Neuronal stem cell (in vitro differentiated cells): Measurements from ENCODE around the gene GPANK1.

ENCODE experiments used
- DNase-seq: peaks from one replicate; pipeline ENCODE4 v3.0.0-alpha.2; 2013; ENCODE audit warnings: low spot score
- H2AFZ ChIP-seq: one replicate; pipeline ENCODE4 v1.6.1; 2013; ENCODE audit warnings: mild to moderate bottlenecking, low read length, inconsistent platforms
- H2AK5ac ChIP-seq: 2 replicates; pipeline ENCODE4 v1.6.1; 2013; ENCODE audit warnings: low read depth, mild to moderate bottlenecking, inconsistent platforms, low read length, moderate library complexity, mixed read lengths
- H2BK120ac ChIP-seq: 2 replicates; pipeline ENCODE4 v1.6.1; 2013; ENCODE audit warnings: low read depth, mild to moderate bottlenecking, inconsistent platforms, low read length, moderate library complexity, mixed read lengths
- H2BK12ac ChIP-seq: one replicate; pipeline ENCODE4 v1.6.1; 2013; ENCODE audit warnings: low read length, inconsistent platforms
- H2BK15ac ChIP-seq: 2 replicates; pipeline ENCODE4 v1.6.1; 2013; ENCODE audit warnings: mild to moderate bottlenecking, low read length, inconsistent platforms, mixed read lengths
- H2BK5ac ChIP-seq: one replicate; pipeline ENCODE4 v1.6.1; 2013; ENCODE audit warnings: inconsistent platforms, mild to moderate bottlenecking, low read length, moderate library complexity
- H3K14ac ChIP-seq: one replicate; pipeline ENCODE4 v1.6.1; 2013; ENCODE audit warnings: low read length, inconsistent platforms
- H3K18ac ChIP-seq: 2 replicates; pipeline ENCODE4 v1.6.1; 2013; ENCODE audit warnings: low read length, inconsistent platforms
- H3K23ac ChIP-seq: 2 replicates; pipeline ENCODE4 v1.6.1; 2013; ENCODE audit warnings: low read depth, mild to moderate bottlenecking, mixed read lengths, low read length, inconsistent platforms; ENCODE audit not compliant: poor library complexity
- H3K27ac ChIP-seq: replicated peaks from 3 replicates; pipeline ENCODE4 v1.5.1; 2013; ENCODE audit warnings: low read length, inconsistent platforms
- H3K27me3 ChIP-seq, 3 experiments: 2 replicates each; pipeline ENCODE4 v1.6.1; 2013; ENCODE audit warnings: low read length in 3 of 3, mild to moderate bottlenecking in 2 of 3, inconsistent platforms in 1 of 3, low read depth in 1 of 3, mixed read lengths in 1 of 3, moderate library complexity in 1 of 3; ENCODE audit not compliant: control insufficient read depth in 3 of 3, insufficient read depth in 3 of 3
- H3K36me3 ChIP-seq, 2 donors: replicated peaks in 1 of 2; 2 replicates each; pipeline ENCODE4 v1.6.1; 2013; ENCODE audit warnings: low read length in 2 of 2; ENCODE audit not compliant: control insufficient read depth in 2 of 2, insufficient read depth in 2 of 2
- H3K4ac ChIP-seq: 2 replicates; pipeline ENCODE4 v1.6.1; 2013; ENCODE audit warnings: inconsistent platforms, mild to moderate bottlenecking, low read length, moderate library complexity
- H3K4me1 ChIP-seq, 2 donors: 1 replicate in 1 of 2; 2 replicates in 1 of 2; pipeline ENCODE4 v1.6.1; 2013; ENCODE audit warnings: low read length in 2 of 2, low read depth in 1 of 2; ENCODE audit not compliant: control insufficient read depth in 2 of 2, insufficient read depth in 1 of 2
- H3K4me2 ChIP-seq: one replicate; pipeline ENCODE4 v1.6.1; 2013; ENCODE audit warnings: mild to moderate bottlenecking, low read length, inconsistent platforms; ENCODE audit not compliant: insufficient read depth, poor library complexity, severe bottlenecking
- H3K4me3 ChIP-seq, 2 donors: 2 replicates each; pipeline ENCODE4 v1.5.1; 2013; ENCODE audit warnings: low read length in 2 of 2, mild to moderate bottlenecking in 2 of 2, inconsistent platforms in 1 of 2, moderate library complexity in 1 of 2
- H3K79me1 ChIP-seq: one replicate; pipeline ENCODE4 v1.6.1; 2013; ENCODE audit warnings: low read depth, mild to moderate bottlenecking, inconsistent platforms, low read length, moderate library complexity
- H3K9ac ChIP-seq: one replicate; pipeline ENCODE4 v1.6.1; 2013; ENCODE audit warnings: mild to moderate bottlenecking, low read depth, low read length, inconsistent platforms; ENCODE audit not compliant: poor library complexity
- H3K9me3 ChIP-seq, 2 donors: replicated peaks in 1 of 2; 2 replicates each; pipeline versions ENCODE3 to v1.6.1; 2013; ENCODE audit warnings: low read length in 2 of 2, mild to moderate bottlenecking in 2 of 2, inconsistent platforms in 1 of 2, low read depth in 1 of 2, mixed read lengths in 1 of 2, moderate library complexity in 1 of 2; ENCODE audit not compliant: control insufficient read depth in 2 of 2, insufficient read depth in 1 of 2
- H4K8ac ChIP-seq: one replicate; pipeline ENCODE4 v1.6.1; 2013; ENCODE audit warnings: low read depth, mild to moderate bottlenecking, inconsistent platforms, low read length, moderate library complexity
- H4K91ac ChIP-seq: one replicate; pipeline ENCODE4 v1.6.1; 2013; ENCODE audit warnings: low read length, low read depth, mild to moderate bottlenecking, inconsistent platforms; ENCODE audit not compliant: poor library complexity
- WGBS, 2 donors: extraction: QIAGEN DNeasy Blood & Tissue Kit; methylation state at CpG; one replicate each; pipeline ENCODE4 v1.1.7; 2013; ENCODE audit warnings: missing lambda C conversion rate in 2 of 2, mixed read lengths in 1 of 2; ENCODE audit not compliant: insufficient read length in 2 of 2, insufficient replicate concordance in 1 of 2; ENCODE audit errors: extremely low coverage in 2 of 2; 5-methylcytosine and 5-hydroxymethylcytosine counted together

Gene GPANK1

GRCh38 chr6:31659649-31660380 lies 5.0 kb downstream of the GPANK1 start:
- WGBS, 2 donors, result no CpG with 5 or more reads among the region's 13 CpGs
- H3K9ac ChIP-seq, result peak overlapping the region; percentile 91
- no peak overlapping the region for H2BK12ac ChIP-seq
- no peak overlapping the region for H4K91ac ChIP-seq
- peak overlapping the region; percentile 83 for H2AFZ ChIP-seq
- peak overlapping the region; percentile 67 to 91 for H3K4me3 ChIP-seq
- H2BK15ac ChIP-seq, result no peak overlapping the region
- H3K36me3 ChIP-seq, result peaks cover 15 to 66% of the 10 kb centered on the region in 2 donors
- H2AK5ac ChIP-seq, result no peak overlapping the region
- H3K4me1 ChIP-seq, result peaks cover 22 to 23% of the 10 kb centered on the region in 2 donors
- H3K27ac ChIP-seq, result peak overlapping the region; percentile 63
- no peak overlapping the region for H3K14ac ChIP-seq
- peak overlapping the region; percentile 82 for H3K4me2 ChIP-seq
- H2BK5ac ChIP-seq, result no peak overlapping the region
- H2BK120ac ChIP-seq, result no peak overlapping the region
- H3K27me3 ChIP-seq, result no peaks in the 10 kb centered on the region
- H3K18ac ChIP-seq, result peak overlapping the region; percentile 62
- peak overlapping the region; percentile 70 for H3K23ac ChIP-seq
- no peak overlapping the region for H3K4ac ChIP-seq
- H3K9me3 ChIP-seq, result no peaks in the 10 kb centered on the region
- no peak for DNase-seq
- no peak overlapping the region for H4K8ac ChIP-seq
- peaks cover 11% of the 10 kb centered on the region for H3K79me1 ChIP-seq

DNA sequence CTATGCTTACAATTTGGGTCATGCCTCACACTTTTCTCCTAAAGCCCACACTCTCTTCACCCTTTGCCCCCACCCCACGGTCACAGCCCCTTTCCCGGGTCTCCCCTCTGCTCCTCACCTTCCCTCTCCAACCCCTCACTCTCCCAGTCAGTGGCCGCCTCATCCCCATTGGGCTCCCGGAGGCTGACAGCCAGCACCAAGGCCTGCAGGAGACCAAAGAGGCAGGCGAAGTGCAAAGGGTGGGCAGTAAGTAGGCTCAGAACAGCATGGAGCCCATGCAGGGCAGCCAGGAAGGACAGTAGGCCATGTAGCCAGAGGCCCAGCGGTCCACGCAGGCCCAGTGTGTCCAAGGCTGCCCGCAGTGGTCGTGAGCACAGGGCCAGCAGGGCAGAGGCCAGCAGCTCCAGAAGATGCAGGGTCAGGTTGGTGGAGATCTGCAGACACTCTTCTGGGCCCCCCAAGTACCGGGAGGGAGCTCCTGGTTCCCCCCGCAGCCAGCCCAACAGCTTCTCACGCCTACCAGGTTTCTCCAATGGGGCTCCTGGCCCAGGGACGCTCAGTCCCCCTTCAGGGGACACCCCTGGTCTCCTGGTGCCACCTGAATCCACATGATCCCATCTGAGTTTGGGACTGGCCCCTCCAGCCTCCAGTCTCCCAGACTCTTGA lies 5.7 kb downstream of the GPANK1 start:
- Histone ChIP-seq H3K4me1 (peaks cover 19 to 23% of the 10 kb centered on the region in 2 donors), H4K8ac (no peak overlapping the region), H3K9me3 (no peaks in the 10 kb centered on the region), H3K9ac (peak overlapping the region; percentile 45), H3K18ac (no peak overlapping the region), H3K4ac (no peak overlapping the region), H2BK12ac (no peak overlapping the region), H3K14ac (no peak overlapping the region), H2BK120ac (no peak overlapping the region), H2BK5ac (no peak overlapping the region), H2AFZ (no peak overlapping the region), H3K4me3 (peak overlapping the region in 1 of 2 donors; percentile 67), H3K79me1 (peaks cover 11% of the 10 kb centered on the region), H2AK5ac (peak overlapping the region; percentile 15), H3K27me3 (no peaks in the 10 kb centered on the region), H2BK15ac (no peak overlapping the region), H3K27ac (no peak overlapping the region), H3K4me2 (peak overlapping the region; percentile 82), H3K36me3 (peaks cover 15 to 64% of the 10 kb centered on the region in 2 donors), H3K23ac (peak overlapping the region; percentile 37), H4K91ac (no peak overlapping the region)
- no CpG with 5 or more reads among the region's 13 CpGs for WGBS, 2 donors
- DNase-seq, result no peak

DNA sequence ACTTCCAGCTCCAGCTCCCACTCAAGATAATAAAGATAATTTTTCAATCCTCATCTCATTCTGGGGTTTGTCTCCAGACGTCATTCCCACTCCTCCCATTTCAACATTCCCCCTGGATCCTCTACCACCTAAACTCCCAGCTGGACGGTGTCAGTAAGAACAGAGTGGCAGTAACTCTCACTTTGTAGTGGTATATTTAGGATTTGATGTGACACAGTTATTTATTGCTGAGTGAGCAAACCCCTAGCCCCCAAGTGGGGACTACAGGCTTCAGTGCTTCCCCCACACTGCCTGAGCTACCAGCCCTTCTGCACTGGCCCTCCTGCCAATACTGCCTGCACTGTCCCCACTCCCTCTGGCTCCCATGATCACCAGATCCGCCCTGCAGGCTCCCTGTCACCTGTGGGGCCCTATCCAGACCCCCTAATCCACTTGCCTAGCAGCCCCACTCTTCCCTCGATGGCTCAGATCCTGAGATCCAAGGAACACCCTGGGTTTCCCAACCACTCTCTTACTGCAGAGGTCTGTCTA lies 6.6 kb downstream of the GPANK1 start:
- Histone ChIP-seq H2BK12ac (no peak overlapping the region), H2BK5ac (no peak overlapping the region), H3K4me2 (no peak overlapping the region), H4K91ac (no peak overlapping the region), H4K8ac (no peak overlapping the region), H3K36me3 (peaks cover 11 to 55% of the 10 kb centered on the region in 2 donors), H3K27ac (no peak overlapping the region), H3K79me1 (peaks cover 8% of the 10 kb centered on the region), H3K27me3 (no peaks in the 10 kb centered on the region), H2BK15ac (no peak overlapping the region), H3K9me3 (no peaks in the 10 kb centered on the region), H3K23ac (no peak overlapping the region), H3K18ac (no peak overlapping the region), H3K4me1 (peaks cover 14 to 15% of the 10 kb centered on the region in 2 donors), H3K4me3 (no peak overlapping the region), H2BK120ac (no peak overlapping the region), H2AK5ac (no peak overlapping the region), H3K9ac (peak overlapping the region; percentile 60), H3K14ac (no peak overlapping the region), H3K4ac (no peak overlapping the region), H2AFZ (no peak overlapping the region)
- no CpG with 5 or more reads among the region's 4 CpGs for WGBS, 2 donors
- no peak for DNase-seq
